Measurements from ENCODE around the gene OTX2. TPM values are rescaled to one million over a fixed set of nuclear protein-coding genes. Genes with fewer than 3 reads are reported as not detected.

The OTX2 gene
- total RNA-seq, 1 experiment from 2014 or later: not detected

DNA sequence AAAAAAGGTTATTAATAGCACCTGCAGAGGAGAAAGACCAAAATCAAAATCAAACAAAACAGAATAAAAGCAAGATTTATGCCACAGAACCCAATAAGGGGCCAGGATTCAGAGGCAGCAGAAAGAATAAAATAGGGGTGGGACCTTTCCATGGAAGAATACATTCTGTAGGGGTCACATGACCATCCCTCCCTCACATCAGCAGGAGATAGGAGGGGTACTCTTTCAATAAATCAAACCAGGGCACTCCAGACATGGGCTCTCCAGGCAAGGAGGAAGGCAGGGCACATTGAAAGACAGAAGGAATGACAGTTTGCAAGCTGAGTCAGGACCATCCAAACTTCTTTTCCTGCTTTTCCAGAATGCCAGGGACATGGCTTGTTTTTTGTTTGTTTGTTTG is 39.8 kb downstream of the OTX2 start:
- Histone ChIP-seq H3K4me1 (ENCODE audit: control insufficient read depth, insufficient read depth, low read length) (no peaks in the 10 kb centered on the region), H3K27ac (ENCODE audit: low read length) (no peak overlapping the region), H3K9me3 (ENCODE audit: control insufficient read depth, insufficient read depth, low read depth, low read length) (no peaks in the 10 kb centered on the region), H3K36me3 (ENCODE audit: control insufficient read depth, insufficient read depth, low read length) (no peaks in the 10 kb centered on the region), H3K27me3 (ENCODE audit: control insufficient read depth, insufficient read depth, low read length) (no peaks in the 10 kb centered on the region; the same call in 1 of the 2 replicates), H3K4me3 (ENCODE audit: low read depth in 2 of 2, low read length in 2 of 2) (no peak overlapping the region)
- in situ Hi-C loops (cut with HindIII; ENCODE audit: low pct_unique_long_range_greater_than_20kb, low sequenced_read_pairs) (no loop called here), intact Hi-C loops (cut with micrococcal nuclease; ENCODE audit: unreplicated experiment) (no loop called here)
- POLR2A ChIA-PET: no interaction called here
- no TSS peak for BruUV-seq (replicated peaks)
- ATAC-seq (no peak), DNase-seq (ENCODE audit: low read depth, low spot score) (no peak)
- TF ChIP-seq TCF7L2 (IDR thresholded peaks at IDR 0.05; ENCODE audit: low read depth, low read length) (no peak), SIN3A (IDR thresholded peaks at IDR 0.05; ENCODE audit: borderline replicate concordance, insufficient read depth, low read depth, low read length) (no peak), CTCF (IDR thresholded peaks at IDR 0.05) (no peak)
- TF ChIP-seq, protein P1, sequence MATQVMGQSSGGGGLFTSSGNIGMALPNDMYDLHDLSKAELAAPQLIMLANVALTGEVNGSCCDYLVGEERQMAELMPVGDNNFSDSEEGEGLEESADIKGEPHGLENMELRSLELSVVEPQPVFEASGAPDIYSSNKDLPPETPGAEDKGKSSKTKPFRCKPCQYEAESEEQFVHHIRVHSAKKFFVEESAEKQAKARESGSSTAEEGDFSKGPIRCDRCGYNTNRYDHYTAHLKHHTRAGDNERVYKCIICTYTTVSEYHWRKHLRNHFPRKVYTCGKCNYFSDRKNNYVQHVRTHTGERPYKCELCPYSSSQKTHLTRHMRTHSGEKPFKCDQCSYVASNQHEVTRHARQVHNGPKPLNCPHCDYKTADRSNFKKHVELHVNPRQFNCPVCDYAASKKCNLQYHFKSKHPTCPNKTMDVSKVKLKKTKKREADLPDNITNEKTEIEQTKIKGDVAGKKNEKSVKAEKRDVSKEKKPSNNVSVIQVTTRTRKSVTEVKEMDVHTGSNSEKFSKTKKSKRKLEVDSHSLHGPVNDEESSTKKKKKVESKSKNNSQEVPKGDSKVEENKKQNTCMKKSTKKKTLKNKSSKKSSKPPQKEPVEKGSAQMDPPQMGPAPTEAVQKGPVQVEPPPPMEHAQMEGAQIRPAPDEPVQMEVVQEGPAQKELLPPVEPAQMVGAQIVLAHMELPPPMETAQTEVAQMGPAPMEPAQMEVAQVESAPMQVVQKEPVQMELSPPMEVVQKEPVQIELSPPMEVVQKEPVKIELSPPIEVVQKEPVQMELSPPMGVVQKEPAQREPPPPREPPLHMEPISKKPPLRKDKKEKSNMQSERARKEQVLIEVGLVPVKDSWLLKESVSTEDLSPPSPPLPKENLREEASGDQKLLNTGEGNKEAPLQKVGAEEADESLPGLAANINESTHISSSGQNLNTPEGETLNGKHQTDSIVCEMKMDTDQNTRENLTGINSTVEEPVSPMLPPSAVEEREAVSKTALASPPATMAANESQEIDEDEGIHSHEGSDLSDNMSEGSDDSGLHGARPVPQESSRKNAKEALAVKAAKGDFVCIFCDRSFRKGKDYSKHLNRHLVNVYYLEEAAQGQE (IDR thresholded peaks at IDR 0.05; ENCODE audit: insufficient read depth in 1 of 2, low read depth in 2 of 2, low read length in 1 of 2): no peak
- CTCF ChIA-PET: no interaction called here

DNA sequence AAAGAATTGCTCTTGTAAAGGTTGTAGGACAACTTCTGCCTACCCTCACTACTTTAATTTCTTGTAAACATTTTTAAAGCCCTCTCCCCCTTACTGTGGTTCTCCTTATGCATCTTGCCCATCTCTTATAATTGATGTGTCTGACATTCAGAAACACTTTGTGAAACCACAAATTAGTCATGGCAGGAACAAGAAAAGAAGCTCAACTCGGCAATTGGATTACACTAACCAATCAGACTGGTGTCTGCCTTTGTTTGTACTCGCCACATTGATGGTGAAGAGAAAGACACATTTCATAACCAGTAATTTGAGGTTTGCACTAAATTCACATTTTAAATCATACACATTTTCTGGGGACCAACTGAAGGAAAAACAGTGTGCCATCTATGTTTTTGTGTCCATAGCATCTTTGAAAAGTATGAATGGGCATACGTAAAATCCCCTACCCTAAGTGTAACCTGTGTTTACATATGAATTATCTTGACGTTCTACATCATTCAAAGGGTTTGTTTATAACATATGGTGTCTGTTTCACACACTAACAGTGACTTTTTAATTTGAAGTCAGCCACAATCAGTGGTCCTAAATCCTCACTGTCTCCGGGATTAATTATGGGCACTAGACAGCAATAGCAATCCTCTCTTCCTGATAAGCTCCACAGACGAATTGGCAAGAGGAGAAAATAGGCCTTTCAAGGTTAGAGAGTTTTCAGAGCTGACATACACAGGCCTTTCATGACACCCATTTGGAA is 49.9 kb downstream of the OTX2 start:
- Histone ChIP-seq H3K4me1 (ENCODE audit: control insufficient read depth, insufficient read depth, low read length) (no peaks in the 10 kb centered on the region), H3K4me3 (ENCODE audit: low read depth in 2 of 2, low read length in 2 of 2) (no peak overlapping the region), H3K27me3 (ENCODE audit: control insufficient read depth, insufficient read depth, low read length) (no peaks in the 10 kb centered on the region), H3K27ac (ENCODE audit: low read length) (no peak overlapping the region), H3K36me3 (ENCODE audit: control insufficient read depth, insufficient read depth, low read length) (no peaks in the 10 kb centered on the region), H3K9me3 (ENCODE audit: control insufficient read depth, insufficient read depth, low read depth, low read length) (no peaks in the 10 kb centered on the region)
- BruUV-seq (replicated peaks): no TSS peak
- TF ChIP-seq POLR2AphosphoS5 (IDR thresholded peaks at IDR 0.05; ENCODE audit: low read depth, low read length) (no peak), SIN3A (IDR thresholded peaks at IDR 0.05; ENCODE audit: borderline replicate concordance, insufficient read depth, low read depth, low read length) (no peak), CTCF (IDR thresholded peaks at IDR 0.05) (no peak), TCF7L2 (IDR thresholded peaks at IDR 0.05; ENCODE audit: low read depth, low read length) (no peak)
- TF ChIP-seq, protein P1 (IDR thresholded peaks at IDR 0.05; ENCODE audit: insufficient read depth in 1 of 2, low read depth in 2 of 2, low read length in 1 of 2): no peak
- POLR2A ChIA-PET: no interaction called here
- DNase-seq (ENCODE audit: low read depth, low spot score) (no peak), ATAC-seq (no peak)
- in situ Hi-C loops (cut with HindIII; ENCODE audit: low pct_unique_long_range_greater_than_20kb, low sequenced_read_pairs) (no loop called here), intact Hi-C loops (cut with micrococcal nuclease; ENCODE audit: unreplicated experiment) (no loop called here)
- CTCF ChIA-PET: no interaction called here

All from Panc1 (cell line).